ENCODE data around the gene LIPC.

GRCh38 chr15:58572521-58572920, 140.7 kb downstream of the LIPC start:
- no peak for TF ChIP-seq ZFHX2 (tag by site-specific recombination; conservative IDR thresholded peaks at IDR 0.05)
- TF ChIP-seq ZBTB8A (tag by site-specific recombination; IDR thresholded peaks at IDR 0.05) = no peak
- no peak for TF ChIP-seq CTCF (tag by site-specific recombination; IDR thresholded peaks at IDR 0.05)

Data from HEK293 (cell line).